ENCODE results near the gene ZNF148. TPM values are rescaled to one million over a fixed set of nuclear protein-coding genes. Genes with fewer than 3 reads are reported as not detected.
A peak's percentile ranks its signal among the peaks of the same experiment; 100 is the strongest.

The ZNF148 gene
- total RNA-seq, 1 donor from 2014 or later = 31.6 TPM

DNA sequence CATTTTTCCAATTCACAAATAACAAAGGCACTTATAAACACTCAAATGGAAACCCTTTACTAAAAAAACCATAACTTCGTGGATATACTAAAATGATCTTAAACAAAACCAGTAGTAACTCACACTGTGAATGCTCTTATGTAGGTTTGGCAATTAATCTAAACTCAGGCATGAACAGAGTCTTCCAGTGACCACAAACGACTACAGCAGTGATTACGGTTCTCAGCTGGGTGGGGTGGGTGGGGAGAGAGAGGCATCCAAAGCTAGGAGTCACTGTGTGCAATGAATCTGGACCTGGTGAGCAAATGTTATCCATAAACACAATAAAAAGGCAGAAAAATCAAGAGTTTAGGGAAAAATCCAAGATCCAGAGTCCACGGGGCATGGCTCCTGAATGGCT is 183.9 kb downstream of the ZNF148 start:
- Mint-ChIP-seq H3K4me3 (ENCODE audit: unreplicated experiment) (no peak overlapping the region), H3K4me1 (ENCODE audit: low read depth, unreplicated experiment) (peaks cover 12% of the 10 kb centered on the region), H3K9me3 (ENCODE audit: unreplicated experiment) (peaks cover 8% of the 10 kb centered on the region), H3K27ac (ENCODE audit: unreplicated experiment) (no peak overlapping the region), H3K36me3 (ENCODE audit: unreplicated experiment) (no peaks in the 10 kb centered on the region), H3K27me3 (ENCODE audit: unreplicated experiment) (peaks cover 5% of the 10 kb centered on the region)
- no peak for DNase-seq
- TF ChIP-seq, protein P1, sequence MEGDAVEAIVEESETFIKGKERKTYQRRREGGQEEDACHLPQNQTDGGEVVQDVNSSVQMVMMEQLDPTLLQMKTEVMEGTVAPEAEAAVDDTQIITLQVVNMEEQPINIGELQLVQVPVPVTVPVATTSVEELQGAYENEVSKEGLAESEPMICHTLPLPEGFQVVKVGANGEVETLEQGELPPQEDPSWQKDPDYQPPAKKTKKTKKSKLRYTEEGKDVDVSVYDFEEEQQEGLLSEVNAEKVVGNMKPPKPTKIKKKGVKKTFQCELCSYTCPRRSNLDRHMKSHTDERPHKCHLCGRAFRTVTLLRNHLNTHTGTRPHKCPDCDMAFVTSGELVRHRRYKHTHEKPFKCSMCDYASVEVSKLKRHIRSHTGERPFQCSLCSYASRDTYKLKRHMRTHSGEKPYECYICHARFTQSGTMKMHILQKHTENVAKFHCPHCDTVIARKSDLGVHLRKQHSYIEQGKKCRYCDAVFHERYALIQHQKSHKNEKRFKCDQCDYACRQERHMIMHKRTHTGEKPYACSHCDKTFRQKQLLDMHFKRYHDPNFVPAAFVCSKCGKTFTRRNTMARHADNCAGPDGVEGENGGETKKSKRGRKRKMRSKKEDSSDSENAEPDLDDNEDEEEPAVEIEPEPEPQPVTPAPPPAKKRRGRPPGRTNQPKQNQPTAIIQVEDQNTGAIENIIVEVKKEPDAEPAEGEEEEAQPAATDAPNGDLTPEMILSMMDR (IDR thresholded peaks at IDR 0.05; ENCODE audit: partially characterized antibody, unreplicated experiment) = no peak

DNA sequence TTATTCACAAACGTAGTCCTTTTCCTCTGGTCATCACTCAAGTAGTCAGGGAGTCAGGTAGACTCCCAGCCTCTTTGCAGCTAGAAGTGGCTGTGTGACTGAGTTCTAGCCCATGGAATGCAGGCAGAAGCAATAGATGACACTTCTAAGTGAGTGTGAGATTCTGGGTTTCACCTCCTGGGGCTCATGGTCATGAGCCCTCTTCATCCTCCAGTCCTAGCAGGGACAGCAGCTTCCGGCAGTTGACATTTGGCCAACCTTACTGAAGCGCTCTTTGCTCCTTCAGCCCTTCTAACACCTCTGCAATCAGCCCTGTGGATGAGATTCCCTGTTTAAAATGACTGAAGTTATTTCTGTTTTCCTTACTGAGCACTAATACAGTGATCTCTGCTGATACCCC is 184.3 kb downstream of the ZNF148 start:
- H3K4me1 Mint-ChIP-seq (ENCODE audit: low read depth, unreplicated experiment) = peaks cover 16% of the 10 kb centered on the region
- H3K9me3 Mint-ChIP-seq (ENCODE audit: unreplicated experiment) = peaks cover 10% of the 10 kb centered on the region
- TF ChIP-seq, protein P1 (IDR thresholded peaks at IDR 0.05; ENCODE audit: partially characterized antibody, unreplicated experiment) = no peak

DNA sequence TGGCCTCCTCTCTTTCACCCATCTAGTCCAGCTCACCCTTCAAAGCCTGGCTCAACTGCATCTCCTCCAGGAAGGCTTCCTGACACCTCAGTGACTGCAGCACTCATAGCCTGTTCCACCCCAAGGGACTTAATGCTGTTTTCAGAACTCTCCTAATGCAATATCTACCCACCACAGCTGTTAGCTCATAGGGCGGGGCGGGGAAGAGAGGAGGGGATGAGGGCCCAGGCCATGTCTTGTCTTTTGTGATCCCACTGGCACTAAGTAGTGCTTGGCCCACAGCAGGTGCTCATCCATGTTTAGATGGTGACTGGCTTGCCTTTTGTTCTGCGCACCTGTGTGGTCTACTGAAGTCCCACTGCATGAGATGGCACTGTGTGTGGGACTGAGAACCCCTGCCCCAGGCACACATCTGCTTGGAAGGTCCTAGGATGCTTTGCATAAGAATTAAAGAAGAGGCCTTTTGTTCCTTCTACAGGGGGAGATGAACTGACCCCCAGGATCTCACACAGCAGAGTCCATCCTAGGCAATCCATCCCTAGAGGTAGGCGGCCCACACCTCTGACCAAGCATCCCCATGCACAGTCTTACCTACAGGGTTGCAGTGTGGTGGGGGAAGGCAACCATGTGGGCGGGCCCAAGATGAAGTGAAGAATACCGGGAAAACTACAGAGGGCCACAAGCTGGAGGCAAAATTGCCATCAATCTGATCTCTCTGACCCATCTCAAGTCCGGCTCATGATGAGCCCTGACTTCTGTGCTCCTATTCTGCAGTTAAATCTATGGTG is 185.6 kb downstream of the ZNF148 start:
- peaks cover 10% of the 10 kb centered on the region for H3K9me3 Mint-ChIP-seq (ENCODE audit: unreplicated experiment)
- peaks cover 23% of the 10 kb centered on the region for H3K4me1 Mint-ChIP-seq (ENCODE audit: low read depth, unreplicated experiment)
- H3K27ac Mint-ChIP-seq (ENCODE audit: unreplicated experiment) = peak overlapping the region; percentile 22
- H3K36me3 Mint-ChIP-seq (ENCODE audit: unreplicated experiment) = no peaks in the 10 kb centered on the region
- no peak overlapping the region for H3K4me3 Mint-ChIP-seq (ENCODE audit: unreplicated experiment)
- no peak for DNase-seq
- H3K27me3 Mint-ChIP-seq (ENCODE audit: unreplicated experiment) = peaks cover 5% of the 10 kb centered on the region
- TF ChIP-seq, protein P1 (IDR thresholded peaks at IDR 0.05; ENCODE audit: partially characterized antibody, unreplicated experiment) = no peak

More for the DNA sequence above, 184.3 kb downstream of the ZNF148 start:
- Mint-ChIP-seq H3K27ac (ENCODE audit: unreplicated experiment) (no peak overlapping the region), H3K4me3 (ENCODE audit: unreplicated experiment) (no peak overlapping the region), H3K27me3 (ENCODE audit: unreplicated experiment) (peaks cover 5% of the 10 kb centered on the region), H3K36me3 (ENCODE audit: unreplicated experiment) (no peaks in the 10 kb centered on the region)
- no peak for DNase-seq

DNA sequence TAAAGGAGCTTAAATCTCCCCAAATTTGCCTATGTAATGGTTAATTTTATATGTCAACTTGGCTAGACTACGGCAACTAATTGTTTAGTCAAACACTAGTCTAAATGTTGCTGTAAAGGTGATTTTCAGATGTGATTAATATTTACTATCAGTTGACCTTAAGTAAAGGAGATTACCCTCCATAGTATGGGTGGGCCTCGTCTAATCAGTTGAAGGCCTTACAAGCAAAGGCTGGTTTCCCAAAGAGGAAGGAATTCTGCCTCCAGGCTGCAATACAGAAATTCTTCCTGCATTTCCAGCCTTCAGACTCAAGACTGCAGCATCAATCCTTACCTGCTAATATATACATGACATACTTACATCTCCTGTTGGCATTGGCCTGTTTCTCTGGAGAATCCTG is 186.2 kb downstream of the ZNF148 start:
- TF ChIP-seq, protein P1 (IDR thresholded peaks at IDR 0.05; ENCODE audit: partially characterized antibody, unreplicated experiment) = no peak
- H3K27ac Mint-ChIP-seq (ENCODE audit: unreplicated experiment) = no peak overlapping the region
- no peak overlapping the region for H3K4me3 Mint-ChIP-seq (ENCODE audit: unreplicated experiment)
- peaks cover 27% of the 10 kb centered on the region for H3K4me1 Mint-ChIP-seq (ENCODE audit: low read depth, unreplicated experiment)
- no peak for DNase-seq
- H3K9me3 Mint-ChIP-seq (ENCODE audit: unreplicated experiment) = peaks cover 10% of the 10 kb centered on the region
- H3K36me3 Mint-ChIP-seq (ENCODE audit: unreplicated experiment) = no peaks in the 10 kb centered on the region
- H3K27me3 Mint-ChIP-seq (ENCODE audit: unreplicated experiment) = peaks cover 5% of the 10 kb centered on the region

DNA sequence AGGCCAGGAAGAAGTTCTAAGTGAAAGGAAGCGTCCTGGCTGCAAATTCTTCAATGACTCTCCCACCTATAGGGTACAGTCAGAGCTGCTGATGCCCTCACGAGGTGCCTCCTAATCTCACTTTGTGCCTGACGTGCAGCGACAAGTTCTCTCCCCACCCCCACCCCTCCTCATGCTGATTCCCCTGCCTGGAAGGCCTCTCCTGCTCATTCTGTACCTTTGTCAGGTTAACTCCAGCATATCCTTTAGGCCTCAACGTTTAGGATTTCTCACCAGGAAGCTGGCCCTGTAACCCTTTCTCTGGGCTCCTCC is 187.6 kb downstream of the ZNF148 start:
- Mint-ChIP-seq H3K4me3 (ENCODE audit: unreplicated experiment) (no peak overlapping the region), H3K4me1 (ENCODE audit: low read depth, unreplicated experiment) (peaks cover 26% of the 10 kb centered on the region), H3K27ac (ENCODE audit: unreplicated experiment) (peak overlapping the region; percentile 95), H3K27me3 (ENCODE audit: unreplicated experiment) (peaks cover 5% of the 10 kb centered on the region), H3K36me3 (ENCODE audit: unreplicated experiment) (no peaks in the 10 kb centered on the region), H3K9me3 (ENCODE audit: unreplicated experiment) (peaks cover 10% of the 10 kb centered on the region)
- DNase-seq = no peak
- TF ChIP-seq, protein P1 (IDR thresholded peaks at IDR 0.05; ENCODE audit: partially characterized antibody, unreplicated experiment) = no peak

All from glutamatergic neuron (in vitro differentiated cells).